ENCODE measurements around the gene NDUFAF5.
"Not testable (repeated sequence)": the region's sequence is repeated elsewhere in the genome, so short reads cannot be mapped to it uniquely, and the experiment has no call there.

The NDUFAF5 gene, protein sequence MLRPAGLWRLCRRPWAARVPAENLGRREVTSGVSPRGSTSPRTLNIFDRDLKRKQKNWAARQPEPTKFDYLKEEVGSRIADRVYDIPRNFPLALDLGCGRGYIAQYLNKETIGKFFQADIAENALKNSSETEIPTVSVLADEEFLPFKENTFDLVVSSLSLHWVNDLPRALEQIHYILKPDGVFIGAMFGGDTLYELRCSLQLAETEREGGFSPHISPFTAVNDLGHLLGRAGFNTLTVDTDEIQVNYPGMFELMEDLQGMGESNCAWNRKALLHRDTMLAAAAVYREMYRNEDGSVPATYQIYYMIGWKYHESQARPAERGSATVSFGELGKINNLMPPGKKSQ

DNA sequence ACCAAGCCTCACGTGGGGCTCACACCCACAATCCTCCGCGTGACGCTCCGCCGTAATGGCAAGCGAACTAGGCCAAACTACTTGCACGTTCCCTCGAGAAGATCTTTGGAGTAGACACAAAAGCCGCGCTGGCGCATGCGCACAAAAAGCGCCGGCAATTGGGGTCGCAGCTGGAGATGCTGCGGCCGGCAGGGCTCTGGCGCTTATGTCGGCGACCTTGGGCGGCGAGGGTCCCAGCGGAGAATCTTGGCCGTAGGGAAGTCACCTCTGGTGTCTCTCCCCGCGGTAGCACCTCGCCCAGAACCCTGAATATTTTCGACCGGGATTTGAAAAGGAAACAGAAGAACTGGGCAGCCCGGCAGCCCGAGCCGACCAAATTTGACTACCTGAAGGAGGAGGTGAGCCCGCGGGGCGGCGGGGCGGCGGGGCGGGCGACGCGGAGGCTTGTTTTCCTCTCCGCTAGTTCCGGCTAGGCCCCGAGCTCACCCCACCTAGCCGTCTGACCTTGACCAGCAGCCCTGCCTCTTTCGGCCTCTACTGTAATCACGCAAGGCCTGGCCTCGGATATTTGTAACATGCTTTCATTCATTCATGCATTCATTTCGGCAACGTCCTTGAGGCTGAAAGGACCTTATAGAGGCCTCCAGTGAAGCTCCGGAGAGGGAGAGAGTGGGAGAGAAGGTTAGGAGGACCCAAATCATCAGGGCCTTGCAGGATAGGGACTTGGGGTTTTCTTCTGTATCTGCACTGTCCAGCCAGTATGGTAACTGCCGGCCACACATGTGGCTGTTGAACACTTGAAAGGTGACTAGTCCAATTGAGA is at the start of gene NDUFAF5, which contains the start of gene ESF1:
NDUFAF5 (plus strand) TSS at position 136 of the 823 bp plus-strand sequence; CDS start at position 177, 41 bp downstream.
ESF1 (minus strand) TSS at position 27 of the 823 bp plus-strand sequence. CDS start 1,779 bp downstream, outside the sequence.
- intact Hi-C loops (cut with DNase I): no loop called here
- peak; percentile 83 to 99 (median 96) for DNase-seq

DNA sequence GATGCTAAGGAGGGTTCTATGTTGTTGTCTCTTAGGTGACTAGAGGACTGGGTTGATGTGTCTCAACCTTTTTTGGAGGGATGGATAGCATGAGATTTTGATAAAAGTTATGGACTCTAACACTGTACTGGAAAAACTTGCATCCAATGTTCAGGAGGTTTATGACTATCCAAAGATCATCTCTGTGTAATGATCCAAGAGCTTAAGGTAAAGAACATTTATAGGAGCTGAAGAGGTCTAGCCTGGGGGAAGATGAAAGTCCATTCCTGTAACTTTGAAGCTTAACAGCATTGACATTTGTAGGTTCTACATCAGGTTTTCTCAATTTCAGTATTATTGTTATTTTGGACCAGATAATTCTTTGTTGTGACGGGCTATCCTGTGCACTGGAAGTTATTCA is 49.0 kb upstream of the NDUFAF5 start:
- DNase-seq: no peak
- intact Hi-C loops (cut with DNase I): no loop called here

DNA sequence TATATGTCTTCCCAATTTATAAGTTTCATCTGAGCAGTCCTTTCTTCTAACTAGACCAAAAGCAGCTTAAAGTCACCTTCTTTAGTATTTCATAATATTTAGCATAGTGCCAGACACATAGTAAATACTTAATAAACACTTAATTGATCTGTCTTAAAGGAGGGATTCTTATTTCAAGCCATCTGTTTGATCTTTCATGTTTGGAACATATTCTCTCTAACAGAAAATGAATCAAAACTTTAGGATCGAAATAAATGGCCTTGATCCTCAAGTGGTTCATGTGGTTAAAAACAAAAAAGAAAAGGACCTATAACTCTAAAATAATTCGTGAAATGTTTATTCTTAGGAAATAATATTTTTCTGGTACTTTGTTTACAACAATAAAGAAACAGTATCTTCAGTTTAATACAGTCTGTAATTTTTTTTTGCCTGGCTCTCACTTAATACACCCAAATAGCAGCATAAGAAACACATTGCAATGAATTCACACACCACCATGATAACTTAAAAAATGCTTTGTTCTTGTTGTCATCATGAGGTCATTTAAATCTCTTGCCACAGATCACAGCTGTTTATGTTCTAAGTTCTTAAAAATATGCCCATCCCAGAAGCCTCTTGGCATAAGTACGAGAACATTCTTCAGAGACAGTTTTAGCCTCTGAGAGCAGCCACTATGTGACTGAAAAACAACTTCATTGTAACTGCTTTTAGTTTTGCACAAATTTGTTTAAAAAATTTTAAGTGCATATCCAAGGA is 48.2 kb upstream of the NDUFAF5 start:
- no peak for DNase-seq
- intact Hi-C loops (cut with DNase I): no loop called here

DNA sequence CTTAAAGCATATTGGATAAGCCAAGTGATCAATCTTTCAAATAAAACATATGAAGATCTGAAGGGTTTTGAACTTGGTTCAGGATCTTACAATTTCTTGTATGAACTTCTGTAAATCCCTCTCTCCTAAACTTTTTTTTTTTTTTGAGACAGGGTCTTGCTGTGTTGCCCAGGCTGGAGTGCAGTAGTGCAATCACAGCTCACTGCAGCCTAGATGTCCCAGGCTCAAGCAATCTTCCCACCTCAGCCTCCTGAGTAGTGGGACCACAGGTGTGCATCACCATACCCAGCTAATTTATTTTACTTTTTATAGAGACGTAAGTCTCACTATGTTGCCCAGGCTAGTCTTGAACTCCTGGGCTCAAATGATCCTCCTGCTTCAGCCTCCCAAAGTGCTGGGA is 46.6 kb upstream of the NDUFAF5 start:
- intact Hi-C loops (cut with DNase I); DNase-seq: not testable (repeated sequence)

DNA sequence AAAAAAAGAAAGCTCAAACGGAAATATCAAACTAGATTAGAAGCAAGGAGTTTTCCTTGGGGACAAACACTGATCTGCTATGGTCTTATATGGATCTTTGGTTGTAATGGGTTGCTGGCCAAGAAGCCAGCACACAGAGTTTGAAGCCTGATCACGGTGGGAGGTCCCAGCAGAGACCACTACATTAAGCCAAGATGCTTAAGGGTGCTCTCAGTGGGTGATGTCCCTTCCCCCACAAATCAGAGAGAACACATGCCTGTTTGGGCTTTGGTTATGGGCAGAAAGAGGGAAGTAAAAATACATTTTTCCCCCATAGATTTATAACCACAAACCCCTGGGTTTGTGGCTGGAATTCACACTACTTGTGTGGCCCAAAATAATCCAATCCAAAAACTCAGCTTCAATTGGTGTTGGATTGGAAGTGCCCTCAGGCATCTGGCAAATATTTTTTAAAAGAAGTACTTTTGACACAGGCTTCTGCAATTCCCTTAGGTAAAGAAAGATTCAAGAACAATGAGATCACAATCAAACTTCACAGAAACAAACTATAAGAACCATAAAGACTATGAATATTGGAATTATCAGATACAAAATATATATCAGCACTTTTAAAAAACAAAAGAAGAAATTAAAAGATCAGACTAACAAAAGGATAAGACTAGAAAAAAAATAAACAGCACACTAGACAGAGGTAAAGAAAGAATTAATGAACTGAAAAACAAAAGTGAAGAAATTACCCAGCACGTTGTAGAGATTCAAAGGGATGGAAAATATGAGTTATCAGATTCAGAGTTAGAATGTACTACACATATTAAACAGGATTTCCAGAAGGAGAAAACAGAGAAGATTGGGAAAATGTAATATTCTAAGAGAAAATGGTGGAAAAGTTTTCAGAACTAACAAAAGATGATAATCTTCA is 44.8 kb upstream of the NDUFAF5 start:
- DNase-seq: no peak
- intact Hi-C loops (cut with DNase I): no loop called here

DNA sequence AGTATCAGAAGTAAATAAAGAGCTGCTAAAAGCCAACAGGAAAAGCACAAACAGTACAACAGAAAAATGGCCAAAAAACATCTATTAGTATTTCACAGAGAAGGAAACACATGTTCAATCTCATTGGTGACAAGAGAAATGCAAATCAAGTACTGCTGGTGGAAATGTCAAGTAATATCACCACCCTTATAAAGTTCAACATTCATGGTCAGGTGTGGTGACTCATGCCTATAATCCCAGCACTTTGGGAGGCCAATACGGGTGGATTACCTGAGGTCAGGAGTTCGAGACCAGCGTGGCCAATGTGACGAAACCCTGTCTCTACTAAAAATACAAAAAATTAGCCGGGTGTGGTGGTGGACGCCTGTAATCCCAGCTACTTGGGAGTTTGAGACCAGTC is 42.9 kb upstream of the NDUFAF5 start:
- DNase-seq: no peak
- intact Hi-C loops (cut with DNase I): no loop called here

DNA sequence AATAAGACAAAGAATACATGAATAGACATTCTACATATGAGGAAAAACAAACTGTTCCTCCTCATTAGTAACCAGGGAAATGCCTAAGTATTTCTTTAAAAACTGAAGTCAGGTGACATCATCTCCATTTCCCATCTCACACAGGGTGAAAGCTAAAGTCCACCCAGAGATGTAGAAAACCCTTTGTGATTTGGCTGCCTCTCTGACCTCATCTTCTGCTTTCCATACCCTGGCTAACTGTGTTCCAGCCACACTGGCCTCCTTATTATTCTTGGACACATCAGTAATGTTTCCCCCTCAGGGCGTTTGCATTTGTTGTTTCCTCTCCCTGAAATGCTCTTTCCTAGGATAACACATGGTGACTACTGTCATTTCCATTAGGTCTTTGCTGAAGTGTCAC is 40.5 kb upstream of the NDUFAF5 start:
- DNase-seq: no peak
- intact Hi-C loops (cut with DNase I): no loop called here

DNA sequence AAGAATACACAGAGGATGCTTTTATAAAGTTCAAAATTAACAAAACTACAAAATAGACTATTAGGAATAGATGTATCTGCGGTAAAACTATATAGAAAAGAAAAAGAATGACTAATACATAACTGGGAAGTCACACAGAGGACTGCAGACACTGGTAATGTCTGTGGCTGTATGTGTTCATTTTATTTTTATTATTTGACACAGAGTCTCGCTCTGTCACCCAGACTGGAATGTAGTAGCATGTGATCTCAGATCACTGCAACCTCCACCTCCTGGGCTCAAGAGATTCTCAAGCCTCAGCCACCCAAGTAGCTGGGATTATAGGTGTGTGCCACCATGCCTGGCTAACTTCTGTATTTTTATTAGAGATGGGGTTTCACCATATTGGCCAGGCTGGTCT is 39.0 kb upstream of the NDUFAF5 start:
- intact Hi-C loops (cut with DNase I): no loop called here

DNA sequence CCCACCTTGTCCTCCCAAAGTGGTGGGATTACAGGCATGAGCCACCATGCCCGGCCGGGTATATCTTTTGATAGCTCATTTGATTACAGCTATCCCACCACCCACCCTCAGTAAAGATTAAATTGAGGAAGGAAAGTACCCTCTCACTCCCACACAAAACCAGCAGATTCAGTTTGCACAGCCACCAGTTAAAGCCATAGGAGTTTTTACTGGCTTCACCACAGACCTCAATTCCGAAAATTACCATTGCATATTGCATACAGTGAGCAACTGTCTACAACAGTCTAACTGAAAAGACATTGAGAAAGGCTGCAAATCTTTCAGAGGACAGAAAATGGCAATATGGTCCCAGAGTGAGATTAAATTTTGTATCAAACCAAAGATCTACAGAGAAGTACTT is 35.0 kb upstream of the NDUFAF5 start:
- no peak for DNase-seq
- intact Hi-C loops (cut with DNase I): no loop called here

More for the DNA sequence above, 39.0 kb upstream of the NDUFAF5 start:
- DNase-seq: no peak

DNA sequence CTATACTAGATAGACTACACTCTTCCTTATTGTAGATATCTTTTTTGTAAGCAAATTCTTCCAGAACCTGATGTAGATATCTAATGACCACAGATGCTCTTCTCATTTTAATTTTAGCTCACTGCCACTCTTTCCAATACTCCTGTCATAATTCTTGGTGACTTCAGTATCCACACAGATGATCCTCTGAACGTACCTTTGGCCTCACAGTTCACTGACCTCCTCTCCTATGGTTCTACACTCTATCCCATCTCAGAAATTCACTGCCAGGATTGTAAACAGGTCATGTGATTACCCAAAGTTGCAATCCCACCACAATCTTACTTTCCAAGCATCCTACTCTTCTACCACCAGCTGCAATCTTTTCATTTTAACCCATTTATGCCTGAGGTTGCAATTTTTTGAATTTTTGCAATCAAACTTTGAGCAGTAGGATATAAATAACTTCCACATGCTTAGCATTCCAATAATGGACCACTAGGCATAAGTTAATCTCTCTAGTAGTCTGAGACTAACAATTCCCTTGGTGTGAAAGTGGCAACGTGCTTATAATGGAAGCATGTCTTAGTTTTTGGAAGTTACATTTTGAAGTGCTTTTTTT is 31.3 kb upstream of the NDUFAF5 start:
- intact Hi-C loops (cut with DNase I): no loop called here
- no peak for DNase-seq

DNA sequence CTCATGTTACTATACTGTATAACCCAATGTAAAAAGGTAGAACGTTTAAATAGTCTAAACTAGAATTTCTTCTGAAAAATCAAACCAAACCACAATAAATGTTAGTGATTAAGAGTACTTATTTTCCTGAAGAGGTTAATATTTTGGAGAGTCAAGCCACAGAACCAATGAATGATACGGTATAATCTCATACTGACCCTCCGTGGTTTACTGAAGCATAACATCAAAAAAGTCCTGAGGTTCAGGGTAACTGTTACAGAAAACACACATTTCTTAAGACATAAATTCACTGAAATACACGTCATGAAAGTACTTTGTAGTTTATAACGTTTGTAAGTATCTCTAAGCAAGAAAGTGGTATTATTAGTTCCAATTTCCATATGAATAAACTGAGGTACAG is 29.0 kb upstream of the NDUFAF5 start:
- no peak for DNase-seq
- intact Hi-C loops (cut with DNase I): no loop called here

DNA sequence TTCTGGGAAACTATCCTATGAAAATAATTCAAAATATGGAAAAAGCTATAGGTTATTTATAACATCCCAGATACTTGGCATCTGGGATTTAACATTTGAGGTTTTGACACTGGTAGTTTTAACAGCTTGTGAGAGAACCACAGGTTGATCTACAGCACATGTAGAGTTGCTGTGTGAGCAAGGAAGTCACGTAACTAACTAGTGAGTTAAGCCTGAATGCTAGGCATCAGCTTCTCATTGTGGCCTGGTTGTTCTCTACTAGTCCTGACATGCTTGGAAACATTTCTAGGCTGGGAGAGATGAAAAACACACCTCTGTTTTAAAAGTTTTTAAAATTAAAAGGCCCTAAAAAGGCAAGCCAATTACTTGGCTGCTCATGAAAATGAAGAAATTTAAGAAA is 28.3 kb upstream of the NDUFAF5 start:
- no peak for DNase-seq
- intact Hi-C loops (cut with DNase I): no loop called here

DNA sequence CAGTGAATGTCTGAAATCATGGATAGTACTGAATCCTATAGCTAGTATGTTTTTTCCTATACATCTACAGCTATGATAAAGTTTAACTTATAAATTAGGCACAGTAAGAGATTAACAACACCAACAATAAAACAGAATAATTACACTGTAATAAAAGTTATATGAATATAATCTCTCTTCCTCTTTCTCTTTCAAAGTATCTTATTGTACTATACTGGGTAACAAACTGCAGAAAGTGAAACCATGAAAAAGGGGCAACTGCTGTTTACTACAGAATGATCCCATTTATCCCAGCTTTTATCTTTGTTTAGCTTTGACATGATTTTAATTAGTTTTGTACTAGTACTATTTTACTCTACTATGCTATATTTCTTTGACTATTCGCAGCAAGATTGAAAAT is 25.9 kb upstream of the NDUFAF5 start:
- no peak for DNase-seq
- intact Hi-C loops (cut with DNase I): no loop called here

DNA sequence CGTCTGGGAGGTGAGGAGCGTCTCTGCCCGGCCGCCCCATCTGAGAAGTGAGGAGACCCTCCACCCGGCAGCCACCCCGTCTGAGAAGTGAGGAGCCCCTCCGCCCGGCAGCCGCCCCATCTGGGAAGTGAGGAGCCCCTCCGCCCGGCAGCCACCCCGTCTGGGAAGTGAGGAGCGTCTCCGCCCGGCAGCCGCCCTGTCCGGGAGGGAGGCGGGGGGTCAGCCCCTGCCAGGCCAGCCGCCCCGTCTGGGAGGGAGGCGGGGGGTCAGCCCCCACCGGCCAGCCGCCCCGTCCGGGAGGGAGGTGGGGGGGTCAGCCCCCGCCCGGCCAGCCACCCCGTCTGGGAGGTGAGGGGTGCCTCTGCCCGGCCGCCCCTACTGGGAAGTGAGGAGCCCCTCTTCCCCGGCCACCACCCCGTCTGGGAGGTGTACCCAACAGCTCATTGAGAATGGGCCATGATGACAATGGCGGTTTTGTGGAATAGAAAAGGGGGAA is 24.3 kb upstream of the NDUFAF5 start:
- intact Hi-C loops (cut with DNase I); DNase-seq: not testable (repeated sequence)

DNA sequence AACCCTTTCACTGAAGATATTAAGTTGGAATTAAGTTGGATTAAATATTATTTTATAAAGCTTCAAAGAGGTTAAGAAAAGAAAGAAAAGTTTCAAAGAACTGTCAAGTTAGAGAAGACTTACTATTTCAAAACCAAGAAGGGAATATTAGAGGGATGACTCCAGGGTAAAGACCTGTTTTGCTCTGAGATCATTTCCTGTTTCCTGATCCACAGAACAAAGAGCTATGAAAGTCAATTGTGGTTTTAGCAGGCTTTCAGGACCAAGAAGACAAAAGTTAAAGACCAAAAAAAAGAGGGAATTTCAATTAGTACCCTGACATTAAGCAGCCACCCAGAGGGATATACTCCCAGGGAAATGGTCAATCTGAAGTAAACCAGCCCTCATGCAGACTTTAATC is 19.5 kb upstream of the NDUFAF5 start:
- no peak for DNase-seq
- intact Hi-C loops (cut with DNase I): no loop called here

DNA sequence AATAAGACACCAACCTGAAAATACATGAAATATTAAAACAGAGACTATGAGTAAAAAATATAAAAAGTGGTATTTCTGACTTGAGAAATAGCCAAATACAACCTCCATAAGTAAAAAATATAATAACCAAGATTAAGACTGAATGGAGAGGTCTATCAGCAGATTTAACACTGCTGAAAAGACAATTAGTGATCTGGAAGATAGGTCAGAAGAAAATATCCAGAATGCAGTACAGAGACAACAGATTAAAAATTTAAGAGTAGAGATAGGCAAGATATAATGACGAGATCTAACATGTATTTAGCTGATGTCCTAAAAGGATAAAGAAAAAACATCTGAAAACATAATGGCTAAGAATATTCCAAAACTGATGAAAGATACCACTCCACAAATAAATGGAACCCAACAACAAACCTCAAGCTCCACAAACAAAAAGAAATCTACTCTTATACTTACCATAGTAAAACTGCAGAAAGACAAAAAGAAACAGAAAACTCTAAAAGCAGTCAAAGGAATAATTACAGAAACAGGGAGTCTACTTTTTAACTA is 18.9 kb upstream of the NDUFAF5 start:
- intact Hi-C loops (cut with DNase I): no loop called here

DNA sequence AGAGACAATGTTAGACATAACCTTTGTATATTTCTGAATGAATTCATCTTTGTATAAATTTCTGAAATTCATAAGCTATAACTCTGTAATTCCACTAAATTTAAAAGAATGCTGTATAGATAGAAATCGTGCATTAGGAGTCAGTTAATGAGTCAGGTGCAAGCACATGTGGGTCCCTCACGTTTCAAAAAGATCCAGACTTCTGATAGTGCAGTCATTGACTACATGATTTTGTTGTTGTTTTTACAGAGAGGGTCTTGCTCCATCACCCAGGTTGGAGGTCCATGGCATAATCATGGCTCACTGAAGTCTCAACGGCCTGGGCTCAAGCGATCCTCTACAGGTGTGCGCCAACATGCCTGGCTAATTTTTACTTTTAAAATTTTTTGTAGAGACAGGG is 14.7 kb upstream of the NDUFAF5 start:
- intact Hi-C loops (cut with DNase I): no loop called here
- no peak for DNase-seq

More for the DNA sequence above, 18.9 kb upstream of the NDUFAF5 start:
- no peak for DNase-seq
